BE2C (cell line): Measurements from ENCODE around the gene MYO1E.

ENCODE experiments used
- DNase-seq: peaks from one replicate; pipeline ENCODE4 v3.0.0-alpha.2; 2020
- H3K27me3 ChIP-seq: fragments of 250-450 bp; sonication (Bioruptor Pico); 2 replicates; pipeline ENCODE4 v1.5.1; 2020; ENCODE audit warnings: mild to moderate bottlenecking
- H3K36me3 ChIP-seq: fragments of 250-450 bp; sonication (Bioruptor Pico); 2 replicates; pipeline ENCODE4 v1.5.1; 2020; ENCODE audit warnings: mild to moderate bottlenecking
- H3K4me1 ChIP-seq: fragments of 250-450 bp; sonication (Bioruptor Pico); 2 replicates; pipeline ENCODE4 v1.5.1; 2020
- H3K4me3 ChIP-seq: 2 replicates; pipeline ENCODE4 v1.5.1; 2011; ENCODE audit warnings: low read depth, low read length
- H3K9me3 ChIP-seq: fragments of 250-450 bp; sonication (Bioruptor Pico); 2 replicates; pipeline ENCODE4 v1.5.1; 2020
- TF ChIP-seq, protein P1 (sequence below): IDR thresholded peaks from 2 replicates; pipeline ENCODE4 v1.5.1; 2012; ENCODE audit warnings: mild to moderate bottlenecking, low read depth, low read length

The MYO1E gene

GRCh38 chr15:59360305-59360704 is 12.4 kb downstream of the MYO1E start:
- TF ChIP-seq, protein P1, sequence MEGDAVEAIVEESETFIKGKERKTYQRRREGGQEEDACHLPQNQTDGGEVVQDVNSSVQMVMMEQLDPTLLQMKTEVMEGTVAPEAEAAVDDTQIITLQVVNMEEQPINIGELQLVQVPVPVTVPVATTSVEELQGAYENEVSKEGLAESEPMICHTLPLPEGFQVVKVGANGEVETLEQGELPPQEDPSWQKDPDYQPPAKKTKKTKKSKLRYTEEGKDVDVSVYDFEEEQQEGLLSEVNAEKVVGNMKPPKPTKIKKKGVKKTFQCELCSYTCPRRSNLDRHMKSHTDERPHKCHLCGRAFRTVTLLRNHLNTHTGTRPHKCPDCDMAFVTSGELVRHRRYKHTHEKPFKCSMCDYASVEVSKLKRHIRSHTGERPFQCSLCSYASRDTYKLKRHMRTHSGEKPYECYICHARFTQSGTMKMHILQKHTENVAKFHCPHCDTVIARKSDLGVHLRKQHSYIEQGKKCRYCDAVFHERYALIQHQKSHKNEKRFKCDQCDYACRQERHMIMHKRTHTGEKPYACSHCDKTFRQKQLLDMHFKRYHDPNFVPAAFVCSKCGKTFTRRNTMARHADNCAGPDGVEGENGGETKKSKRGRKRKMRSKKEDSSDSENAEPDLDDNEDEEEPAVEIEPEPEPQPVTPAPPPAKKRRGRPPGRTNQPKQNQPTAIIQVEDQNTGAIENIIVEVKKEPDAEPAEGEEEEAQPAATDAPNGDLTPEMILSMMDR, result peak; percentile 32
- no peaks in the 10 kb centered on the region for H3K4me1 ChIP-seq
- no peak for DNase-seq
- H3K27me3 ChIP-seq, result peaks cover 18% of the 10 kb centered on the region
- H3K36me3 ChIP-seq, result no peaks in the 10 kb centered on the region
- H3K4me3 ChIP-seq, result no peak overlapping the region
- no peaks in the 10 kb centered on the region for H3K9me3 ChIP-seq

DNA sequence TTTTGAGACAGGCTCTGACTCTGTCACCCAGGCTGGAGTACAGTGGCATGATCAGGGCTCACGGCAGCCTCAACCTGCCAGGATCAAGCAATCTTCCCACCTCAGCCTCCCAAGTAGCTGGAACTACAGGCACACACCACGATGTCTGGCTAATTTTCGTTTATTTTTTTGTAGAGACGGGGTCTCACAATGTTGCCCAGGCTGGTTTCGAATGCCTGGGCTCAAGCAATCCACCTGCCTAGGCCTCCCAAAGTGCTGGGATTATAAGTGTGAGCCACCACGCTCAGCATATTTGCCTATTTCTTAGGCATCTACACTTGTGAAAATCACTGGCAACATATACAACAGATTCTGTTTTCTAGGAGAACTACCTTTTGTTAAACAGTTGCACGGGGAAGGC is 16.9 kb downstream of the MYO1E start:
- Histone ChIP-seq H3K4me3 (no peak overlapping the region), H3K36me3 (no peaks in the 10 kb centered on the region), H3K4me1 (no peaks in the 10 kb centered on the region), H3K9me3 (no peaks in the 10 kb centered on the region), H3K27me3 (peaks cover 21% of the 10 kb centered on the region)
- no peak for DNase-seq
- TF ChIP-seq, protein P1, result no peak

DNA sequence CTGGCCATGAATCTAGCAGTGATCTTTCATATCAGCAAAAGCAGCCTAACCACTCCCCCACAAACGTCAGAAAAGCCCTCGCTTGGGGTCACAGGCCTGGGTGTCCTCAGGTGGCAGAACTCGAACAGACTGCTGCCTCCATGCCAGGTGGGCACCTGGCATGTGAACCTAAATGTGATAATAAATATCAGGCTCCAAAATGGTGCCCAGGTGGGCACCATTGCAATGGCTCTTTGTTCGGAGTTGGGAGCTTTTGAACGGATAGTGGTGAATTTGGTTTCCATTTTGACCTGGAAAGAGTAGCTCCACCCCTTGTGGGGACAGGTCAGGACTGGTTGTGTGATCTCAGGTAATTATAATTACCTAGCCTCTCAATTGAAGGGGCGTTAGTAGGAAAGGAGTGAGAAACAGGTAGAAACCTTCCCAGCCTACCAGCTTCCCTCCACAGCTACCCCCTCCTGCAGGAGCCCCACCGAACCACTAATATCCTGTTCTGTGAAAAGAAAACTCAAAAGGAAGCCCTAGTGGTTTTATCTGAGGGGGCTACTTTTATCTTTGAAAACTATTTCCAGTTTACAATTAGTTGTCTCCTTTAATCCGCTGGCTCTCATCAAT is 18.1 kb downstream of the MYO1E start:
- no peaks in the 10 kb centered on the region for H3K4me1 ChIP-seq
- no peak for DNase-seq
- no peaks in the 10 kb centered on the region for H3K9me3 ChIP-seq
- peaks cover 25% of the 10 kb centered on the region for H3K27me3 ChIP-seq
- TF ChIP-seq, protein P1, result no peak
- H3K36me3 ChIP-seq, result no peaks in the 10 kb centered on the region
- no peak overlapping the region for H3K4me3 ChIP-seq

DNA sequence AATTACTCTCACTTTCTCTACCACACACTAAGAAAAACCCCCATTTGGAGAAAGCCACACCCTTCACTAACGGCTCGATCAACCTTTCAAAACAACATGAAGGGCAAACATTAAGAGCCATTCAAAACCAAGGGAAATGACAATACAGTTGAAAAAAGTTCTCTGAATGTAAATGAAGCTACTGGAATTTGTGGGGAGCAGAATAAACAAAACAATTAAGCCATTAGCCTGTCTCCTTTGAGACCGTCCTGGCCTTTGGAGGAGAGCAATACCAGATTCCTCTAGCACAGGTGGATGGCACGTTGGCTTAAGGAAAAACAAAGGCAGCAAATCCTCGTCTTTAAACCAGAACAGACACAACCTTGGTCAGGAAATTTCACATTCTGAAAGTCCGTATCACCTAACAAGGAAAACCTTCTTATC is 18.7 kb downstream of the MYO1E start:
- H3K36me3 ChIP-seq, result no peaks in the 10 kb centered on the region
- no peaks in the 10 kb centered on the region for H3K4me1 ChIP-seq
- no peaks in the 10 kb centered on the region for H3K9me3 ChIP-seq
- DNase-seq, result no peak
- TF ChIP-seq, protein P1, result no peak
- no peak overlapping the region for H3K4me3 ChIP-seq
- peaks cover 29% of the 10 kb centered on the region for H3K27me3 ChIP-seq

GRCh38 chr15:59352683-59353082 is 20.0 kb downstream of the MYO1E start:
- no peak overlapping the region for H3K4me3 ChIP-seq
- no peak for DNase-seq
- no peaks in the 10 kb centered on the region for H3K36me3 ChIP-seq
- H3K4me1 ChIP-seq, result no peaks in the 10 kb centered on the region
- no peaks in the 10 kb centered on the region for H3K9me3 ChIP-seq
- H3K27me3 ChIP-seq, result peaks cover 30% of the 10 kb centered on the region
- TF ChIP-seq, protein P1, result no peak

DNA sequence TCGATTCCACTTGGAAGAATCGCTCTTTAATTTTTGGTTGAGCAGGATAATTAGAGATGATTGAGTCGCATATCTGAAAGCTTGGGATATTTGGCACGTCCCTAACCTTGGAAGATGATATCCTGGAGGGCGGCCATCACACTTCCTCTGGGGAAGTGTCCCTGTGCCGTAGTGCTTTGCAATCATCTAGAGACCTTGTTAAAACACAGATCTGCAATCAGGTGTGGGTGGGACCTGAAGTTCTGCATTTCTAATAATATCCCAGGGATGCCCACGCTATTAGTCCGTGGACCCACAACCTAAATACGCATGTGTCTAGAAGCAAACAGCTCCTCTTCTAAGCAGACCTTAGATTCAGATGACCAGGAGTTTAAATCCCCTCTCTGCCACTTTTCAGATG is 20.5 kb downstream of the MYO1E start:
- TF ChIP-seq, protein P1, result no peak
- Histone ChIP-seq H3K4me1 (no peaks in the 10 kb centered on the region), H3K36me3 (no peaks in the 10 kb centered on the region), H3K4me3 (no peak overlapping the region), H3K27me3 (peaks cover 35% of the 10 kb centered on the region), H3K9me3 (no peaks in the 10 kb centered on the region)
- DNase-seq, result no peak
